Activated CD8-positive, alpha-beta memory T cell treated with anti-CD3 and anti-CD28 coated beads, Interleukin-2, amount 10 ng/mL, durations not matched to agents 7 days and 5 days (primary cell): ENCODE data around the gene THBS3. TPM values are rescaled to one million over a fixed set of nuclear protein-coding genes. Genes with fewer than 3 reads are reported as not detected.
A peak's percentile ranks its signal among the peaks of the same experiment; 100 is the strongest.

Experiments
- ATAC-seq: fragments of 150-1000 bp; cut with Tn5 transposase; one replicate; pipeline ENCODE4 v1.10.0; 2021; ENCODE audit warnings: moderate library complexity
- CTCF ChIA-PET: fragments of 350-600 bp; sonication (Branson Sonifier 250); formaldehyde crosslinking; loops from one replicate; lab custom pipeline; 2021; ENCODE audit warnings: antibody characterized with exemption; lab: Charles Lee
- DNase-seq: peaks from one replicate; pipeline ENCODE4 v3.0.0-alpha.2; 2020
- H3K27ac Mint-ChIP-seq: one replicate; pipeline ENCODE4 v1.8.0; 2021; ENCODE audit warnings: mild to moderate bottlenecking, mixed read lengths
- H3K27me3 Mint-ChIP-seq: one replicate; pipeline ENCODE4 v1.8.0; 2021; ENCODE audit warnings: mixed read lengths
- H3K36me3 Mint-ChIP-seq: one replicate; pipeline ENCODE4 v1.8.0; 2021; ENCODE audit warnings: mild to moderate bottlenecking, mixed read lengths
- H3K4me1 Mint-ChIP-seq: one replicate; pipeline ENCODE4 v1.8.0; 2021; ENCODE audit warnings: mixed read lengths
- H3K4me3 Mint-ChIP-seq: one replicate; pipeline ENCODE4 v1.8.0; 2021; ENCODE audit warnings: mild to moderate bottlenecking, moderate library complexity, mixed read lengths
- H3K9me3 Mint-ChIP-seq: one replicate; pipeline ENCODE4 v1.8.0; 2022; ENCODE audit warnings: low read depth, mixed read lengths
- total RNA-seq, 2 experiments: library from RNA; stranded (reverse); gene quantifications; one replicate each; pipeline ENCODE4 v1.2.3, GENCODE V29; 2021

THBS3 gene
- total RNA-seq, 2 experiments from 2014 or later: 14.3 to 23.5 TPM

GRCh38 chr1:155187456-155187891, 20.2 kb downstream of the THBS3 start:
- H3K27ac Mint-ChIP-seq: no peak overlapping the region

GRCh38 chr1:155186794-155187455, 20.8 kb downstream of the THBS3 start:
- Mint-ChIP-seq H3K36me3 (peaks cover 3% of the 10 kb centered on the region), H3K4me1 (peaks cover 10% of the 10 kb centered on the region), H3K27ac (no peak overlapping the region), H3K27me3 (no peaks in the 10 kb centered on the region), H3K9me3 (no peaks in the 10 kb centered on the region), H3K4me3 (no peak overlapping the region)
- CTCF ChIA-PET: interaction anchor here (1.5 kb wide), 1 partner anchor 14 kb away, joined by 6 read pairs; the partner anchor contains the start of gene KRTCAP2
- DNase-seq (no peak), ATAC-seq (no peak)

More at GRCh38 chr1:155187456-155187891, 20.2 kb downstream of the THBS3 start:
- Mint-ChIP-seq H3K9me3 (no peaks in the 10 kb centered on the region), H3K4me3 (no peak overlapping the region), H3K4me1 (peaks cover 15% of the 10 kb centered on the region), H3K36me3 (peaks cover 3% of the 10 kb centered on the region), H3K27me3 (no peaks in the 10 kb centered on the region)
- DNase-seq: no peak
- no peak for ATAC-seq
- CTCF ChIA-PET: interaction anchor here (0.8 to 1.2 kb wide), 2 partner anchors 12 to 15 kb away, joined by 3 to 4 read pairs; partner anchors contain the start of gene KRTCAP2

DNA sequence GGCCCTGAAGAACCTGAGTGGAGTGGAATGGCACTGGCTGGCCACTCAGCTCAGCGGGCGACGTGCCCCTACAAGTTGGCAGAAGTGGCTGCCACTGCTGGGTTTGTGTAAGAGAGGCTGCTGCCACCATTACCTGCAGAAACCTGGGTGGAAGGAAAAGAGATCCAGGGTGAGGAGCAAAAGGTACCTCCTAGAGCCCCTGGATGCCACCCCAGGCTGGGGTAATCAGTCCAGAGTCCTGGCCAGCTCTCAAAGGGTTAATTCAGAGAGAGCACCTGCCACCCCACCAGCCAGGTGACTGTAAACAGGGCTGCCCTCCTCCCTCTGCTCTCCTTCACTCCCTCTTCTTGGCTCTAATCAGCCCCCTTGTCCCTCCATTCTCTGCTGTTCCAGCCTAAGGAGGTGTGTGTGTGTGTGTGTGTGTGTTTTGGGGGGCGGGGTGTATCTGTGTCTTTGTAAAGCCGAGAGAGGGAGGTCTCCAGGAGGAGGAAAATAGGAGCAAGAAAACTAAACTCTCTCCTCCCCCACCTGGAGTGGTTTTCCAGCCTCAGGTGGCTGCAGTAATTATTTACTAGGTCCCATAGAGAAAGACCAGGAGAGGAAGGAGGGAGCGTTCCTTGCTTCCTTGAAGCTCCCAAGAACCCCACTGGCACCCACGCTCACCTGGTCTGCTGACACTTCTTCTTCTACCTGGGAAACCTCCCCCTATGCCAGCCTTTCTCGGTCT, 21.5 kb downstream of the THBS3 start:
- Mint-ChIP-seq H3K27ac (no peak overlapping the region), H3K27me3 (no peaks in the 10 kb centered on the region), H3K4me3 (no peak overlapping the region), H3K4me1 (peaks cover 10% of the 10 kb centered on the region), H3K9me3 (no peaks in the 10 kb centered on the region), H3K36me3 (peaks cover 4% of the 10 kb centered on the region)
- CTCF ChIA-PET: interaction anchor here (1.5 to 2.9 kb wide), 3 partner anchors 8 to 14 kb away, joined by 6 to 16 read pairs (median 11); partner anchors contain the start of gene KRTCAP2
- DNase-seq (no peak), ATAC-seq (no peak)

DNA sequence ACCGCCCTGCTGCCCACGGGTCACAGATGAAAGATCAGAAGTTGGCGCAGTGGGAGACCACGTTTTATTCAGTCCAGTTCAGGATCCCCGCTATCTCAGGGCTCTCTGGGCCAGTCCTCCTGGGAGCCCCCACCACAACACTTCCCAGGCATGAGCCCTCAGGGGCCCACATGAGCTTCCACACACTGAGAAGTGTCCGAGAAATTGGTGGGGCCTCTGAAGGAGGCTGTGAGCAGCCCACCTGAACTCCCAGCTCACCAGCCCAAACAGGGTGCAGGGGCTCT, 22.0 kb downstream of the THBS3 start:
- ATAC-seq (no peak), DNase-seq (no peak)
- H3K27me3 Mint-ChIP-seq: no peaks in the 10 kb centered on the region
- peaks cover 11% of the 10 kb centered on the region for H3K4me1 Mint-ChIP-seq
- H3K36me3 Mint-ChIP-seq: peaks cover 5% of the 10 kb centered on the region
- peak overlapping the region; percentile 10 for H3K27ac Mint-ChIP-seq
- H3K9me3 Mint-ChIP-seq: no peaks in the 10 kb centered on the region
- CTCF ChIA-PET: interaction anchor here (1.1 to 2.9 kb wide), 4 partner anchors 8 to 13 kb away, joined by 3 to 16 read pairs (median 8); partner anchors contain the start of gene KRTCAP2
- no peak overlapping the region for H3K4me3 Mint-ChIP-seq

GRCh38 chr1:155184835-155185782, 22.6 kb downstream of the THBS3 start:
- Mint-ChIP-seq H3K27ac (peak overlapping the region; percentile 10), H3K4me3 (no peak overlapping the region), H3K27me3 (no peaks in the 10 kb centered on the region), H3K9me3 (no peaks in the 10 kb centered on the region), H3K36me3 (peaks cover 5% of the 10 kb centered on the region), H3K4me1 (peaks cover 11% of the 10 kb centered on the region)
- CTCF ChIA-PET: interaction anchor here (1.1 to 2.9 kb wide), 5 partner anchors 8 to 12 kb away, joined by 3 to 16 read pairs (median 6); partner anchors contain the start of gene KRTCAP2
- ATAC-seq (peak; percentile 54), DNase-seq (no peak)

DNA sequence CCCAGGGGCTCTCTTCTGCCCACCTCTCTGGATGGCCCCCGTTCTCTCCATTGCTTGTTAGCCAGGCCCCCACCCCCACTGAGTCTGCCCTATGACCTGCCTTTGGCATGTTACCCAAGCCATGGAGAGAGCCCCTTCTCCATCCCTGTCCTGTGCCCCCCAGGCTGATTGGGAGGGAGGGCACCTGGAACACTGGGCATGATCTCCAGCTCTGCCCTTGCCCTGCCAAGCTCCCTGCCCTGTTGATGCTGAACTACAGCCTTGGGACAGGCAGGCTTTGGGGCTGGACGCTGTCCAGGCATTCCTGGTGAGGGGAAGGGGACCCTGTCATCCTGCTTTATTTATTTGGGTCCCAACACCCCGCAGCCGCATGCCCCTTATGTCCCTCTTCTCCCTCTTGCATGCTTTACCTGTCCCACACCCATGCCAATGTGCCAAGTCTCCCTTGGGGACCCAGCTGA, 23.3 kb downstream of the THBS3 start:
- Mint-ChIP-seq H3K27me3 (no peaks in the 10 kb centered on the region), H3K9me3 (no peaks in the 10 kb centered on the region), H3K27ac (no peak overlapping the region), H3K4me1 (peaks cover 11% of the 10 kb centered on the region), H3K36me3 (peaks cover 7% of the 10 kb centered on the region), H3K4me3 (no peak overlapping the region)
- ATAC-seq (no peak), DNase-seq (no peak)
- CTCF ChIA-PET: interaction anchor here (1.4 to 2.9 kb wide), 3 partner anchors 9 to 12 kb away, joined by 4 to 16 read pairs (median 11); partner anchors contain the start of gene KRTCAP2

- H3K4me3 Mint-ChIP-seq: no peak overlapping the region
Observed at GRCh38 chr1:155183775-155184221, 23.9 kb downstream of the THBS3 start.

DNA sequence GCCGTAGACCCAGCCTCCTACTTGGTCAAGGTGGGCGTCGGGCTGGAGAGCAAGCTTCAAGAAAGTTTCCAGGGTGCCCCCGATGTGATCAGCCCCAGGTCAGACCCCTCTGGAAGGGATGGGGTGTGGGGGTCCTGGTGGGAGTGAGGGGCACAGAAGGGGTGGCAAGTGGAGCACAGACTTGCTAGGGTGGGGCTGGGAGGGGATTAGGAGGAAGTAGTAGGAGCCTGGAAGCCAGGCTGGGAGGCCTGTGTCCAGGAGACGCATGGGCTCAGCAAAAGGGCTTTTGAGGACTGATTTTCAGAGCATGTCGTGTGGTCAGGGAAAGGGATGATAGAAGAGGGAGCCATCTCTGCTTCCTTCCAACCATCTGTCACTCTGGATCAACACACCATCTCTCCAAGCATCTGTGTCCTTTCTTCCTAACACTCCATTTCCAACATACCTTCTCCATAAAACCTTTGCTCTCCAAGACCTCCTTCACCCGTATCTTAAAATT, 25.6 kb downstream of the THBS3 start:
- CTCF ChIA-PET: no interaction called here
- Mint-ChIP-seq H3K9me3 (no peaks in the 10 kb centered on the region), H3K4me1 (peaks cover 10% of the 10 kb centered on the region), H3K36me3 (peaks cover 18% of the 10 kb centered on the region), H3K4me3 (no peak overlapping the region), H3K27me3 (no peaks in the 10 kb centered on the region), H3K27ac (no peak overlapping the region)
- DNase-seq: no peak
- no peak for ATAC-seq

More at GRCh38 chr1:155183775-155184221, 23.9 kb downstream of the THBS3 start:
- H3K4me1 Mint-ChIP-seq: peaks cover 11% of the 10 kb centered on the region
- DNase-seq (no peak), ATAC-seq (no peak)
- H3K36me3 Mint-ChIP-seq: peaks cover 12% of the 10 kb centered on the region
- CTCF ChIA-PET: interaction anchor here (1.4 to 2.9 kb wide), 3 partner anchors 9 to 11 kb away, joined by 4 to 16 read pairs (median 11); partner anchors contain the start of gene KRTCAP2
- H3K9me3 Mint-ChIP-seq: no peaks in the 10 kb centered on the region
- H3K27ac Mint-ChIP-seq: no peak overlapping the region
- no peaks in the 10 kb centered on the region for H3K27me3 Mint-ChIP-seq

DNA sequence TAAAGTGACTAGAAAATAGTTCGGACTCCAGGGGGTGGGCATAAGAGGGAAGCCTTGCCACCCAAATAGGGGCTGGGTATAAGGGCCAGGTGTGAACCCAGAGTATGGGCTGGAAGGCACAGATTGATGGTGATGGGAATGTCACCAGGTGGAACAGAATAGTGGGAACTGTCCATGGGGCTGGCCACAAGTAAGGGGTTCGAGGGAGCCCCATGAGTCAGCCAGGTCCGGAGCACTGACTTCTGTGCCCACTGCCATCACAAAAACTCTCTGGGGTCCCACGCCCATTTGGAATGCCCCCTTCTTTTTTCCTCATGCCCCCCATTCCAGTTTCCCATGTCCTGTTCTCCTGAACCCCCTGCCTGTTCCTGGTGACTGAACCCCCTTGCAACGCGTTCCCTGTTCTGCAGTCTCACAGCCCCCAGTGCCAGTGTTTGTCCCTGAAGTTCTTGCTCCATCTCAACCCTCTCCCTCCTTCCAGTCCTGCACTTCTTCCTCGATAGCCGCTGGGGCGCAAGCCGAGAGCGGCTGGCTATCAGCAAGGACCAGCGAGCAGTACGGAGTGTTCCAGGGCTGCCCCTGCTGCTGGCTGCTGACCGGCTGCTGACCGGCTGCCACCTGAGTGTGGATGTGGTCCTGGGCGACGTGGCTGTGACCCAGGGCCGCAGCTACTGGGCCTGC, 26.2 kb downstream of the THBS3 start:
- no peaks in the 10 kb centered on the region for H3K27me3 Mint-ChIP-seq
- peaks cover 15% of the 10 kb centered on the region for H3K4me1 Mint-ChIP-seq
- peaks cover 18% of the 10 kb centered on the region for H3K36me3 Mint-ChIP-seq
- no peaks in the 10 kb centered on the region for H3K9me3 Mint-ChIP-seq
- no peak overlapping the region for H3K4me3 Mint-ChIP-seq
- DNase-seq (no peak), ATAC-seq (no peak)
- CTCF ChIA-PET: interaction anchor here (1.1 to 2.4 kb wide), 2 partner anchors 12 to 26 kb away, joined by 3 to 13 read pairs; partner anchors contain the start of gene THBS3
- H3K27ac Mint-ChIP-seq: no peak overlapping the region

DNA sequence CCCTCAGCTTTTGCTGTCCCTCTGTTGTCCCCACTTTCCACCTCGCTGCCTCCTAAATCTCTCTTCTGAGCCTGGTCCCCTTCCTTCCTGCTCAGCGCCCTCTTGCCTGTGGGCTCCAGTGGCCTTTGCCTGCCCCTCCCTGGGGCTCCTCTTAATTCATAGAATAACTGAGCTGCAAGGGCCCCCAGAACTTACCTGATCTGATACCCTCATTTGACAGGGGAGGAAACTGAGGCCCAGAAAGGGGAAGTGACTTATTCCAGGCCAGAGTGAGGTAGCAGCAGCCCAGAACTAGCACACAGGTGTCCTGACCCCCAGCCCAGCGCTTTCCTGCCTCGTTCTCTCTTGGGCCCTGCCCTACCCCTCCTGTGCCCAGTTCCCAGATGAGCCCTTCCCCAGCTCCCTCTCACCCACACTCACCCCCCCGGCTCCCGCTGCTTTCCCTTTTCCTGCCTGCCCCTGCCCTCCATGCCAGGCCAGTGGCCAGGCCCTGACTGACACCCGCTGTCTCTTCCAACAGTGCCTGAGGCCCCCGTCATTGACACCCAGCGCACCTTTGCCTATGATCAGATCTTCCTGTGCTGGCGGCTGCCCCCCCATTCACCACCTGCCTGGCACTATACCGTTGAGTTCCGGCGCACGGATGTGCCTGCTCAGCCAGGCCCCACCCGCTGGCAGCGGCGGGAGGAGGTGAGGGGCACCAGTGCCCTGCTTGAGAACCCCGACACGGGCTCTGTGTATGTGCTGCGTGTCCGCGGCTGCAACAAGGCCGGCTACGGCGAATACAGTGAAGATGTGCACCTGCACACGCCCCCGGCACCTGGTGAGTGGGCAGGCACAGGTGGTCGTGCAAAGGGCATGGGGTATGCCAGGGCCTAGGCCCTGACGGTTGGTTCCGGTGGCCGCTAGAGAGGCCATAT, 28.3 kb downstream of the THBS3 start:
- no peak for ATAC-seq

GRCh38 chr1:155178441-155179111, 29.1 kb downstream of the THBS3 start:
- Mint-ChIP-seq H3K4me3 (no peak overlapping the region), H3K4me1 (peaks cover 33% of the 10 kb centered on the region), H3K27me3 (no peaks in the 10 kb centered on the region), H3K36me3 (peaks cover 18% of the 10 kb centered on the region), H3K27ac (no peak overlapping the region), H3K9me3 (no peaks in the 10 kb centered on the region)
- DNase-seq (no peak), ATAC-seq (no peak)
- CTCF ChIA-PET: interaction anchor here (0.8 to 2.3 kb wide), 5 partner anchors 11 to 71 kb away, joined by 3 to 27 read pairs (median 3); no protein-coding TSS in a partner anchor

More for the DNA sequence above, 28.3 kb downstream of the THBS3 start:
- Mint-ChIP-seq H3K27ac (no peak overlapping the region), H3K4me1 (peaks cover 30% of the 10 kb centered on the region), H3K27me3 (no peaks in the 10 kb centered on the region), H3K36me3 (peaks cover 18% of the 10 kb centered on the region), H3K4me3 (no peak overlapping the region), H3K9me3 (no peaks in the 10 kb centered on the region)
- no peak for DNase-seq
- CTCF ChIA-PET: interaction anchor here (2.2 to 2.4 kb wide), 2 partner anchors 12 to 14 kb away, joined by 8 to 13 read pairs; no protein-coding TSS in a partner anchor
